Stomach (tissue), 9 donors: ENCODE data around the gene RIOX2. TPM values are rescaled to one million over a fixed set of nuclear protein-coding genes. Genes with fewer than 3 reads are reported as not detected.

ENCODE experiments used
- DNase-seq, 2 donors: peaks; one replicate each; pipeline versions ENCODE4 v3.0.0 to v3.0.0-alpha.2; 2013 to 2019
- H3K27ac ChIP-seq, 5 donors: fragments of 200-600 bp in 4 of 5; sonication (generic) in 4 of 5; one replicate each; pipeline ENCODE4 v1.5.1; 2013 to 2019; ENCODE audit warnings: mild to moderate bottlenecking in 1 of 5, moderate library complexity in 1 of 5
- H3K27me3 ChIP-seq, 3 donors: fragments of 200-600 bp; sonication (generic); one replicate each; pipeline ENCODE4 v1.5.1; 2017 to 2019; ENCODE audit warnings: mixed run types in 1 of 3
- H3K36me3 ChIP-seq, 4 donors: fragments of 200-600 bp; sonication (generic); 1 replicate in 3 of 4; 2 replicates in 1 of 4; pipeline ENCODE4 v1.5.1; 2016 to 2019
- H3K4me1 ChIP-seq, 4 donors: fragments of 200-600 bp; sonication (generic); one replicate each; pipeline ENCODE4 v1.5.1; 2016 to 2019
- H3K4me3 ChIP-seq, 4 donors: fragments of 200-600 bp; sonication (generic) in 3 of 4; one replicate each; pipeline ENCODE4 v1.5.1; 2016 to 2019; ENCODE audit warnings: mild to moderate bottlenecking in 1 of 4
- H3K9me3 ChIP-seq, 4 donors: fragments of 200-600 bp; sonication (generic); one replicate each; pipeline ENCODE4 v1.5.1; 2016 to 2019
- CTCF ChIP-seq, 7 experiments: fragments of 450-650 bp in 4 of 7; fragments of 200-600 bp in 3 of 7; sonication (generic) in 3 of 7; IDR thresholded peaks; one replicate each; pipeline ENCODE4 v1.5.1; 2016 to 2019; ENCODE audit warnings: antibody characterized with exemption in 7 of 7, control low read depth in 2 of 7, mild to moderate bottlenecking in 1 of 7
- EP300 ChIP-seq: sonication (generic); formaldehyde crosslinking; IDR thresholded peaks from one replicate; pipeline ENCODE4 v1.6.1; 2017; ENCODE audit warnings: antibody characterized with exemption
- POLR2A ChIP-seq, 4 donors: fragments of 450-650 bp; IDR thresholded peaks; one replicate each; pipeline ENCODE4 v1.6.1; 2016; ENCODE audit warnings: antibody characterized with exemption in 4 of 4, control low read depth in 2 of 4, mild to moderate bottlenecking in 1 of 4, moderate library complexity in 1 of 4
- POLR2AphosphoS5 ChIP-seq, 3 donors: sonication (generic); formaldehyde crosslinking; IDR thresholded peaks; one replicate each; pipeline ENCODE4 v1.6.1; 2016; ENCODE audit warnings: antibody characterized with exemption in 3 of 3
- WGBS, 5 donors: extraction: QIAGEN DNeasy Blood & Tissue Kit in 3 of 5; methylation state at CpG; one replicate each; pipeline versions ENCODE4 v1.1.5 to v1.1.7; 2013 to 2018; 5-methylcytosine and 5-hydroxymethylcytosine counted together
- intact Hi-C: fragments of 100-400 bp; cut with DNase I; formaldehyde crosslinking; loops from one replicate; pipeline ENCODE4 v1.15.1; 2023; ENCODE audit warnings: low total_unique reads
- polyA plus RNA-seq, 3 donors: library from polyadenylated mRNA; stranded (reverse); fragments of 200-250 nt; gene quantifications; one replicate each; pipeline ENCODE4 v1.2.3, GENCODE V29; 2013
- total RNA-seq, 5 donors: library from RNA; depleted of rRNA; stranded (reverse); fragments of >200 nt; gene quantifications; one replicate each; pipeline versions ENCODE4 v1.1.0 to v1.2.3, GENCODE V29; 2014 to 2016
- donor health status: healthy with polysubstance abuse.
- donor health status: Bipolar disorder and iron deficiency.
- donor health status: healthy.

The RIOX2 gene
- total and polyA plus RNA-seq, 8 donors = 0.58 to 28.1 (median 17.0) TPM

GRCh38 chr3:97937205-97937604 lies 35.0 kb downstream of the RIOX2 start:
- Histone ChIP-seq H3K4me3 (no peak overlapping the region), H3K4me1 (peaks cover 0 to 8% (median 2%) of the 10 kb centered on the region in 4 donors), H3K27ac (no peak overlapping the region), H3K9me3 (no peaks in the 10 kb centered on the region), H3K27me3 (no peaks in the 10 kb centered on the region), H3K36me3 (peaks cover 3 to 93% (median 87%) of the 10 kb centered on the region in 4 donors)
- WGBS, 5 donors = 92 to 98% (median 95%) methylated on average over 2 of the region's 2 CpGs
- no peak for DNase-seq
- intact Hi-C loops = no loop called here
- TF ChIP-seq POLR2A (IDR thresholded peaks at IDR 0.05) = no peak
- TF ChIP-seq CTCF (IDR thresholded peaks at IDR 0.05) = no peak
- no peak for TF ChIP-seq EP300
- TF ChIP-seq POLR2AphosphoS5 (IDR thresholded peaks at IDR 0.05) = no peak

GRCh38 chr3:97935842-97936241 lies 36.4 kb downstream of the RIOX2 start:
- Histone ChIP-seq H3K4me1 (no peaks in the 10 kb centered on the region), H3K27me3 (no peaks in the 10 kb centered on the region), H3K27ac (no peak overlapping the region), H3K36me3 (peaks cover 3 to 98% (median 79%) of the 10 kb centered on the region in 4 donors), H3K9me3 (no peaks in the 10 kb centered on the region), H3K4me3 (no peak overlapping the region)
- no peak for DNase-seq
- TF ChIP-seq CTCF (IDR thresholded peaks at IDR 0.05) (no peak), POLR2AphosphoS5 (IDR thresholded peaks at IDR 0.05) (no peak), POLR2A (IDR thresholded peaks at IDR 0.05) (no peak), EP300 (no peak)
- intact Hi-C loops = no loop called here
- WGBS, 5 donors = 64 to 100% (median 98%) methylated on average over 1 of the region's 1 CpG

GRCh38 chr3:97934980-97935695 lies 37.1 kb downstream of the RIOX2 start:
- no peak overlapping the region for H3K27ac ChIP-seq
- TF ChIP-seq EP300 (no peak), POLR2AphosphoS5 (IDR thresholded peaks at IDR 0.05) (no peak), POLR2A (IDR thresholded peaks at IDR 0.05) (no peak), CTCF (IDR thresholded peaks at IDR 0.05) (no peak)
- intact Hi-C loops = no loop called here
- H3K4me1 ChIP-seq = no peaks in the 10 kb centered on the region
- 89 to 96% (median 93%) methylated on average over 3 of the region's 3 CpGs for WGBS, 5 donors
- H3K36me3 ChIP-seq = peaks cover 3 to 98% (median 84%) of the 10 kb centered on the region in 4 donors
- no peaks in the 10 kb centered on the region for H3K27me3 ChIP-seq
- no peak for DNase-seq
- no peaks in the 10 kb centered on the region for H3K9me3 ChIP-seq
- H3K4me3 ChIP-seq = no peak overlapping the region

- no peaks in the 10 kb centered on the region for H3K27me3 ChIP-seq
- 68 to 86% (median 76%) methylated on average over 4 of the region's 4 CpGs for WGBS, 5 donors
- no peak for TF ChIP-seq POLR2AphosphoS5 (IDR thresholded peaks at IDR 0.05)
- TF ChIP-seq POLR2A (IDR thresholded peaks at IDR 0.05) = no peak
- TF ChIP-seq CTCF (IDR thresholded peaks at IDR 0.05) = no peak
- no peak for TF ChIP-seq EP300
- peaks cover 3 to 70% (median 64%) of the 10 kb centered on the region in 4 donors for H3K36me3 ChIP-seq
- intact Hi-C loops = no loop called here
- H3K9me3 ChIP-seq = no peaks in the 10 kb centered on the region
- DNase-seq = peak in 1 of 2 donors; percentile 38
- H3K27ac ChIP-seq = no peak overlapping the region
- peaks cover 0 to 4% (median 1%) of the 10 kb centered on the region in 4 donors for H3K4me1 ChIP-seq
- H3K4me3 ChIP-seq = no peak overlapping the region
Measured at GRCh38 chr3:97932387-97932801, 39.8 kb downstream of the RIOX2 start.
